SW 1271 (cell line): ENCODE measurements around the gene ZBTB11.
"Not testable (repeated sequence)": the region's sequence is repeated elsewhere in the genome, so short reads cannot be mapped to it uniquely, and the experiment has no call there.

Experiments
- DNase-seq, 2 experiments: peaks; one replicate each; lab custom pipeline; 2025; lab: John Stamatoyannopoulos, UW

The ZBTB11 gene

DNA sequence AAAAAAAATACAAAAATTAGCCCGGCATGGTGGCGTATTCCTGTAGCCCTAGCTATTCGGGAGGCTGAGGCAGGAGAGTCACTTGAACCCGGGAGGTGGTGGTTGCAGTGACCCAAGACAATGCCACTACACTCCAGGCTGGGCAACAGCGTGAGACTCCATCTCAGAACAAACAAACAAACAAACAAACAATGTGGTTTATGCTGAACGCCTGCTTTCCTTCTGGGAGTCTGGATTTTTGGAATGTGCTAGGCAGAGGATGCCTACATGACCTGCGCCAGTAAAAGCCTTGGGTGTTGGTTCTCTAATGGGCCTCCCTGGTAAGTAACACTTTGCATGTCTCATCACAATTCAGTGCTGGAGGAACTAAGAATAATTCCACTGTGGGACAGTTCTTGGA, 59.5 kb downstream of the ZBTB11 start:
- no peak for DNase-seq

DNA sequence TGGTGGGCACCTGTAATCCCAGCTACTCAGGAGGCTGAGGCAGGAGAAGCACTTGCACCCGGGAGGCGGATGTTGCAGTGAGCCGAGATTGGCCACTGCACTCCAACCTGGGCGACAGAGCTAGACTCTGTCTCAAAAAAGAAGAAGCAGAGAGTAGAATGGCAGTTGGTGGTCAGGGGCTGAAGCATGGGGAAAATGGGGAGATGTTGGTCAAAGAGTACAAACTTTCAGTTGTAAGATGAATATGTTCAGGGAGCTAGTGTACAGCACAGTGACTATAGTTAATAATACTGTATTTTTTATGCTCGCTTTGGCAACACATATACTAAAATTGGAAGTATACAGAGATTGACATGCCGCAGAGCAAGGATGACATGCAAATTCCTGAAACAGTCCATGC, 61.4 kb downstream of the ZBTB11 start:
- no peak for DNase-seq

DNA sequence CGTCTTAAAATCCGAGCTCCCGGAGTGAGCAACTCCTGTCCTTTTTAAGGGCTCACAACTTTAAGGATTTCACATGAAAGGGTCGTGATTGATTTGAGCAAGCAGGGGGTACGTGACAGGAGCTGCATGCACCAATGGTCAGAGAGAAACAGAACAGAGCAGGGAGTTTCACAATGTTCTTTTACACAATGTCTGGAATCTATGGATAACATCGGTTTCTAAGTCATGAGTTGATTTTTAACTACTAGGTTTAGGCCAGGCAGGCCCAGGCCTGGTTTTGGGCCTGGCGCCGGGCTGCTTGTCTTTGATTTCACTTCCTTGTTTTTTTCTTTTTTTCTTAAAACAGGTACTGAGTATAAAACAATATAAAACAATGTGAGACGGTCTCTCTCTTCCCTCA, 63.9 kb downstream of the ZBTB11 start:
- not testable (repeated sequence) for DNase-seq

DNA sequence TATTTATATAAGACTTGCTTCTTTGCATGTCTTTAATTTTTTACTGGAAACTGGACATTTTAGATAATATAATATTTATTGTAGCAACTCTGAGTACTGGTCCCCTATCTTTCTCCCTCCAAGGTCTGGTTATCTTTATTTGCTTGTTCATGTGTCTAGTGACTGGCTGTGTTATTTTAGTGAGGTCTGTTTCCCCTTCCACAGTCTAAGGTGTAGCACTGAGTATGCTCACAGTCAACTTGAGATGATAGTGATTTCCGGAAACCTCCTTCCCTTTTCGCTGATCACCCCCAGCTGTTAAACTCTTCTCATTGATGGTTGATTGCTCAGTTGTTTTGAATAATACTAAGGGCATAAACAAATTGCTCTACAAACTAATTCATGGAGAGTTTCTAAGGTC, 65.9 kb downstream of the ZBTB11 start:
- no peak for DNase-seq

DNA sequence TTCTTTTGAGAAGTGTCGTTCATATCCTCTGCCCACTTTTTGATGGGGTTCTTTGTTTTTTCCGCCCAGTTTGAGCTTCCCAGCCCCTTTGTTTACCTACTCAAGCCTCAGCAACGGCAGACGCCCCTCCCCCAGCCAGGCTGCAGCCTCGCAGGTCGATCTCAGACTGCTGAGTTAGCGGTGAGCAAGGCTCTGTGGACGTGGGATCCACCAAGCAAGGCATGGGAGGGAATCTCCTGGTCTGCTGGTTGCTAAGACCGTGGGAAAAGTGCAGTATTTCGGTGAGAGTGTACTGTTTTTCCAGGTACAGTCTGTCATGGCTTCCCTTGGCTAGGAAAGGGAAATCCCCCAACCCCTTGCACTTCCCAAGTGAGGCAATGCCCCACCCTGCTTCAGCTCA, 71.5 kb downstream of the ZBTB11 start:
- not testable (repeated sequence) for DNase-seq

DNA sequence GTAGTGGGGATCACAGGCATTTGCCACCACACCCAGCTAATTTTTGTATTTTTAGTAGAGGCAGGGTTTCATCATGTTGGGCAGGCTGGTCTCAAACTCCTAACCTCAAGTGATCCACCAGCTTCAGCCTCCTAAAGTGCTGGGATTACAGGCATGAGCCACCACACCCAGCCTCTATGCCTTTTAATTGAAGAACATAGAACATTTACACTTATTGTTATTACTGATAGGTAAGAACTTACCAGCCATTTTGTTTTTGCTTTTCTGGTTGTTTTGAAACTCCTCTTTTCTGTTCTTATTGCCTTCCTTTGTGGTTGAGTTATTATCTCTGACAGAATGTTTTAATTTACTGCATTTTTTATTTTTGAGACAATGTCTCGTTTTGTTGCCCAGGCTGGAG, 73.7 kb downstream of the ZBTB11 start:
- DNase-seq: no peak

DNA sequence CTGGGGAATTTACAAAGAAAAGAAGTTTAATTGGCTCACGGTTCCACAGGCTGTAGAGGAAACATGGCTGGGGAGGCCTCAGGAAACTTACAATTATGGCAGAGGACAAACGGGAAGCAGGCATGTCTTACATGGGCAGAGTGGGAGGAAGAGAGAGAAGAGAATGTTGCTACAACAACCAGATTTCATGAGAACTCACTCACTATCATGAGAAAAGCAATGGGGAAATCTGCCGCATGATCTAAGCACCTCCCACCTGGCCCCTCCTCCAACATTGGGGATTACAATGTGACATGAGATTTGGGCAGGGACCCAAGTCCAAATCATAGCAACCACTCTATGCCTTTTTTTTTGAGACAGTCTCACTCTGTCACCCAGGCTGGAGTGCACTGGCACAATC, 74.2 kb downstream of the ZBTB11 start:
- no peak for DNase-seq
